Upper lobe of left lung (tissue), 4 donors: Measurements from ENCODE around the gene TCF21.

Source experiments
- POLR2AphosphoS5 ChIP-seq, 2 donors: sonication (generic); formaldehyde crosslinking; IDR thresholded peaks; one replicate each; pipeline ENCODE4 v1.5.1; 2017; ENCODE audit warnings: antibody characterized with exemption in 2 of 2
- TF ChIP-seq, protein P1 (sequence below), 6 experiments: fragments of 450-650 bp in 4 of 6; fragments of 200-600 bp in 2 of 6; sonication (generic) in 2 of 6; IDR thresholded peaks; one replicate each; pipeline ENCODE4 v1.5.1; 2016 to 2019; ENCODE audit warnings: antibody characterized with exemption in 6 of 6

DNA sequence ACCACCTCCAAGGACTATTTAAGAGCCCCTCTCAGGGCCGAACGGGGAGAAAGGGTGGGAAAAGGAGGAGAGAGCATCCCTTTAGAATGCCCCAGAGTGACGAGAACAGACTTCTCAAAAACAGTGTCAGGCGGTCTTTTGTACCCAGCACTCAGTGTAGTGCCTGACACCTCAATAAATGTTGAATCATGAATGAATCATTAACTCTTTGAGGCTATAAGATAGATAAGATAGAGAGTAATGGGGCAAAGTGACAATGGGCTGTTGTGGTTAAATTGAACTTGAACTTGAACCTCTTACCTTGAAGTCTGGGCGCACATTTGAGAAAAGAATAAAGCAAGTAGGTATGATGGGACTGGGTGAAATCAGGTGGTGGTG lies 7.4 kb downstream of the TCF21 start:
- TF ChIP-seq, protein P1, sequence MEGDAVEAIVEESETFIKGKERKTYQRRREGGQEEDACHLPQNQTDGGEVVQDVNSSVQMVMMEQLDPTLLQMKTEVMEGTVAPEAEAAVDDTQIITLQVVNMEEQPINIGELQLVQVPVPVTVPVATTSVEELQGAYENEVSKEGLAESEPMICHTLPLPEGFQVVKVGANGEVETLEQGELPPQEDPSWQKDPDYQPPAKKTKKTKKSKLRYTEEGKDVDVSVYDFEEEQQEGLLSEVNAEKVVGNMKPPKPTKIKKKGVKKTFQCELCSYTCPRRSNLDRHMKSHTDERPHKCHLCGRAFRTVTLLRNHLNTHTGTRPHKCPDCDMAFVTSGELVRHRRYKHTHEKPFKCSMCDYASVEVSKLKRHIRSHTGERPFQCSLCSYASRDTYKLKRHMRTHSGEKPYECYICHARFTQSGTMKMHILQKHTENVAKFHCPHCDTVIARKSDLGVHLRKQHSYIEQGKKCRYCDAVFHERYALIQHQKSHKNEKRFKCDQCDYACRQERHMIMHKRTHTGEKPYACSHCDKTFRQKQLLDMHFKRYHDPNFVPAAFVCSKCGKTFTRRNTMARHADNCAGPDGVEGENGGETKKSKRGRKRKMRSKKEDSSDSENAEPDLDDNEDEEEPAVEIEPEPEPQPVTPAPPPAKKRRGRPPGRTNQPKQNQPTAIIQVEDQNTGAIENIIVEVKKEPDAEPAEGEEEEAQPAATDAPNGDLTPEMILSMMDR (IDR thresholded peaks at IDR 0.05): no peak
- no peak for TF ChIP-seq POLR2AphosphoS5 (IDR thresholded peaks at IDR 0.05)
